NCI-H82 (cell line): ENCODE results near the gene RNF151.
A peak's percentile ranks its signal among the peaks of the same experiment; 100 is the strongest.
"Not testable (repeated sequence)": the region's sequence is repeated elsewhere in the genome, so short reads cannot be mapped to it uniquely, and the experiment has no call there.

ENCODE experiments used
- DNase-seq: peaks from one replicate; lab custom pipeline; 2025; lab: John Stamatoyannopoulos, UW

The RNF151 gene

GRCh38 chr16:1939833-1940232 is 26.8 kb upstream of the RNF151 start:
- not testable (repeated sequence) for DNase-seq

GRCh38 chr16:1940273-1941161 is 26.1 kb upstream of the RNF151 start:
- DNase-seq: no peak

GRCh38 chr16:1941162-1942046 is 25.3 kb upstream of the RNF151 start:
- no peak for DNase-seq

GRCh38 chr16:1942047-1942809 is 24.4 kb upstream of the RNF151 start:
- no peak for DNase-seq

- DNase-seq: peak; percentile 100
Measured at GRCh38 chr16:1942810-1943726, 23.6 kb upstream of the RNF151 start, which contains the start of gene MSRB1. Gene MSRB1 (minus strand): TSS chr16:1943199. CDS start chr16:1943156, 43 bp downstream.

- no peak for DNase-seq
Measured at GRCh38 chr16:1944612-1945199, 21.9 kb upstream of the RNF151 start.

- DNase-seq: no peak
Measured at GRCh38 chr16:1945559-1946391, 20.9 kb upstream of the RNF151 start.

GRCh38 chr16:1946495-1947368 is 19.9 kb upstream of the RNF151 start:
- DNase-seq: no peak

GRCh38 chr16:1947369-1947670 is 19.3 kb upstream of the RNF151 start:
- DNase-seq: no peak

- DNase-seq: no peak
Measured at GRCh38 chr16:1949507-1949906, 17.1 kb upstream of the RNF151 start.

- DNase-seq: no peak
Measured at GRCh38 chr16:1950047-1950446, 16.6 kb upstream of the RNF151 start.

GRCh38 chr16:1950559-1950958 is 16.1 kb upstream of the RNF151 start:
- no peak for DNase-seq

GRCh38 chr16:1953734-1954133 is 12.9 kb upstream of the RNF151 start:
- no peak for DNase-seq

- DNase-seq: not testable (repeated sequence)
Measured at GRCh38 chr16:1957434-1958142, 9.1 kb upstream of the RNF151 start.

GRCh38 chr16:1958143-1958491 is 8.5 kb upstream of the RNF151 start:
- DNase-seq: not testable (repeated sequence)

- no peak for DNase-seq
Measured at GRCh38 chr16:1958715-1959268, 7.9 kb upstream of the RNF151 start.

GRCh38 chr16:1959269-1960039 is 7.2 kb upstream of the RNF151 start, which contains the start of gene NDUFB10:
Gene NDUFB10 (plus strand): TSS chr16:1959538. CDS start chr16:1959625, 87 bp downstream.
- DNase-seq: peak; percentile 94
